ENCODE measurements around the gene BTD. TPM values are rescaled to one million over a fixed set of nuclear protein-coding genes. Genes with fewer than 3 reads are reported as not detected.

Gene BTD
- total and polyA plus RNA-seq, 2 donors (not counting 1 experiment from before 2014, with no cell fraction given), result 24.4 to 24.9 TPM

GRCh38 chr3:15633159-15633558, 31.6 kb downstream of the BTD start:
- no peak overlapping the region for H3K4me2 ChIP-seq (ENCODE audit: extremely low read depth, insufficient read depth, low read length)
- H3K4me3 ChIP-seq (replicated peaks in 1 of 4; ENCODE audit: control extremely low read depth in 1 of 4, insufficient read depth in 1 of 4, low read depth in 3 of 4, low read length in 4 of 4), result no peak overlapping the region
- H3K27ac ChIP-seq (ENCODE audit: insufficient read depth, low read length), result no peak overlapping the region
- no peak for TF ChIP-seq EZH2 (IDR thresholded peaks at IDR 0.05; ENCODE audit: low read length, missing control alignments)
- TF ChIP-seq CTCF (conservative IDR thresholded peaks at IDR 0.05 in 1 of 2, IDR thresholded peaks at IDR 0.05 in 1 of 2; ENCODE audit: low read depth in 1 of 2, low read length in 2 of 2), result no peak
- H3K9me3 ChIP-seq (ENCODE audit: control insufficient read depth, insufficient read depth, low read depth, low read length), result no peaks in the 10 kb centered on the region
- DNase-seq (ENCODE audit: low read depth in 2 of 2), result no peak
- no peaks in the 10 kb centered on the region for H3K36me3 ChIP-seq (ENCODE audit: control insufficient read depth, insufficient read depth, low read length)
- H3K79me2 ChIP-seq (ENCODE audit: control insufficient read depth, insufficient read depth, low read length), result no peaks in the 10 kb centered on the region
- no peak overlapping the region for H3K9ac ChIP-seq (ENCODE audit: insufficient read depth, low read length)
- peaks cover 40% of the 10 kb centered on the region for H3K4me1 ChIP-seq (ENCODE audit: control insufficient read depth, extremely low read depth, insufficient read depth, low read length)
- no peak overlapping the region for H2AFZ ChIP-seq (ENCODE audit: low read length)
- no peaks in the 10 kb centered on the region for H3K27me3 ChIP-seq (ENCODE audit: control insufficient read depth, insufficient read depth, low read length)
- H4K20me1 ChIP-seq (ENCODE audit: control insufficient read depth, extremely low read depth, insufficient read depth, low read length), result no peaks in the 10 kb centered on the region

GRCh38 chr3:15633766-15634598, 32.4 kb downstream of the BTD start:
- Histone ChIP-seq H3K4me2 (ENCODE audit: extremely low read depth, insufficient read depth, low read length) (peak overlapping the region; percentile 33), H3K36me3 (ENCODE audit: control insufficient read depth, insufficient read depth, low read length) (no peaks in the 10 kb centered on the region), H4K20me1 (ENCODE audit: control insufficient read depth, extremely low read depth, insufficient read depth, low read length) (no peaks in the 10 kb centered on the region), H3K4me3 (replicated peaks in 1 of 4; ENCODE audit: control extremely low read depth in 1 of 4, insufficient read depth in 1 of 4, low read depth in 3 of 4, low read length in 4 of 4) (no peak overlapping the region), H3K9me3 (ENCODE audit: control insufficient read depth, insufficient read depth, low read depth, low read length) (no peaks in the 10 kb centered on the region), H2AFZ (ENCODE audit: low read length) (no peak overlapping the region), H3K27me3 (ENCODE audit: control insufficient read depth, insufficient read depth, low read length) (no peaks in the 10 kb centered on the region), H3K27ac (ENCODE audit: insufficient read depth, low read length) (peak overlapping the region; percentile 96), H3K79me2 (ENCODE audit: control insufficient read depth, insufficient read depth, low read length) (no peaks in the 10 kb centered on the region), H3K9ac (ENCODE audit: insufficient read depth, low read length) (no peak overlapping the region), H3K4me1 (ENCODE audit: control insufficient read depth, extremely low read depth, insufficient read depth, low read length) (peaks cover 40% of the 10 kb centered on the region)
- no peak for TF ChIP-seq EZH2 (IDR thresholded peaks at IDR 0.05; ENCODE audit: low read length, missing control alignments)
- no peak for TF ChIP-seq CTCF (conservative IDR thresholded peaks at IDR 0.05 in 1 of 2, IDR thresholded peaks at IDR 0.05 in 1 of 2; ENCODE audit: low read depth in 1 of 2, low read length in 2 of 2)
- DNase-seq (ENCODE audit: low read depth in 2 of 2), result peak; percentile 19 to 59

- no peak overlapping the region for H3K4me2 ChIP-seq (ENCODE audit: extremely low read depth, insufficient read depth, low read length)
- H3K9me3 ChIP-seq (ENCODE audit: control insufficient read depth, insufficient read depth, low read depth, low read length), result no peaks in the 10 kb centered on the region
- no peaks in the 10 kb centered on the region for H3K36me3 ChIP-seq (ENCODE audit: control insufficient read depth, insufficient read depth, low read length)
- no peaks in the 10 kb centered on the region for H4K20me1 ChIP-seq (ENCODE audit: control insufficient read depth, extremely low read depth, insufficient read depth, low read length)
- H3K4me1 ChIP-seq (ENCODE audit: control insufficient read depth, extremely low read depth, insufficient read depth, low read length), result peaks cover 40% of the 10 kb centered on the region
- TF ChIP-seq EZH2 (IDR thresholded peaks at IDR 0.05; ENCODE audit: low read length, missing control alignments) (no peak), CTCF (conservative IDR thresholded peaks at IDR 0.05 in 1 of 2, IDR thresholded peaks at IDR 0.05 in 1 of 2; ENCODE audit: low read depth in 1 of 2, low read length in 2 of 2) (no peak)
- DNase-seq (ENCODE audit: low read depth in 2 of 2), result peak in 1 of 2 donors; percentile 54
- no peak overlapping the region for H2AFZ ChIP-seq (ENCODE audit: low read length)
- H3K4me3 ChIP-seq (replicated peaks in 1 of 4; ENCODE audit: control extremely low read depth in 1 of 4, insufficient read depth in 1 of 4, low read depth in 3 of 4, low read length in 4 of 4), result no peak overlapping the region
- H3K79me2 ChIP-seq (ENCODE audit: control insufficient read depth, insufficient read depth, low read length), result no peaks in the 10 kb centered on the region
- H3K27me3 ChIP-seq (ENCODE audit: control insufficient read depth, insufficient read depth, low read length), result no peaks in the 10 kb centered on the region
- H3K27ac ChIP-seq (ENCODE audit: insufficient read depth, low read length), result peak overlapping the region; percentile 96
- no peak overlapping the region for H3K9ac ChIP-seq (ENCODE audit: insufficient read depth, low read length)
These were observed 33.1 kb downstream of the BTD start for GRCh38 chr3:15634671-15635070.
